K562 (cell line): ENCODE measurements around the gene FGF10. TPM values are rescaled to one million over a fixed set of nuclear protein-coding genes. Genes with fewer than 3 reads are reported as not detected.

ENCODE experiments used
- ATAC-seq: fragments of 200-7000 bp; cut with Tn5 transposase; 3 replicates; pipeline ENCODE4 v1.9.1; 2020; ENCODE audit warnings: moderate library complexity
- BruUV-seq: library from RNA; stranded (reverse); fragments of 400-500 nt; replicated peaks from 2 replicates; lab custom pipeline; 2021; lab: Mats Ljungman, UMichigan
- CTCF ChIA-PET: fragments of 300-600 bp; formaldehyde crosslinking; extraction: SDS; loops from one replicate; lab custom pipeline; 2021; ENCODE audit warnings: low intra/inter-chr PET ratio; lab: Yijun Ruan, JAX
- POLR2A ChIA-PET: fragments of 300-600, 350-650 bp; sonication (Branson Sonifier 250); formaldehyde crosslinking; extraction: SDS; loops from one replicate; lab custom pipeline; 2021; ENCODE audit warnings: antibody characterized with exemption, inconsistent platforms; lab: Yijun Ruan, JAX
- DNase-seq, 4 experiments: peaks; one replicate each; pipeline versions ENCODE4 v3.0.0 to v3.0.0-alpha.2; 2011 to 2018; ENCODE audit warnings: low spot score in 3 of 4, mixed read lengths in 3 of 4; ENCODE audit errors: extremely low read depth in 1 of 4
- FAIRE-seq: peaks from 2 replicates; lab custom pipeline; 2011; peaks lifted over from hg19 to GRCh38; lab: Jason Lieb, UNC
- H2AFZ ChIP-seq: 2 replicates; pipeline ENCODE4 v1.6.0; 2011; ENCODE audit warnings: low read depth, low read length, control low read depth, inconsistent platforms
- H3K27ac ChIP-seq: fragments of 200-600 bp; 3 replicates; pipeline ENCODE4 v1.8.0; 2011; ENCODE audit warnings: low read depth, mild to moderate bottlenecking, control low read depth, inconsistent platforms, low read length, moderate library complexity, mixed read lengths; ENCODE audit errors: extremely low read depth
- H3K27me3 ChIP-seq, 2 experiments: fragments of 300-600 bp in 1 of 2; 2 replicates in 1 of 2; 3 replicates in 1 of 2; pipeline versions ENCODE4 v1.6.0 to v1.8.0; 2011; ENCODE audit warnings: inconsistent platforms in 2 of 2, low read length in 2 of 2, mild to moderate bottlenecking in 1 of 2, mixed read lengths in 1 of 2, moderate library complexity in 1 of 2; ENCODE audit not compliant: control insufficient read depth in 2 of 2, insufficient read depth in 2 of 2
- H3K36me3 ChIP-seq: fragments of 300-600 bp; 3 replicates; pipeline ENCODE4 v1.8.0; 2011; ENCODE audit warnings: mild to moderate bottlenecking, low read length, inconsistent platforms; ENCODE audit not compliant: control insufficient read depth, insufficient read depth
- H3K4me1 ChIP-seq, 2 experiments: fragments of 200-600 bp in 1 of 2; replicated peaks in 1 of 2; 2 replicates in 1 of 2; 3 replicates in 1 of 2; pipeline versions ENCODE4 v1.5.1 to v1.8.0; 2011; ENCODE audit warnings: inconsistent platforms in 2 of 2, low read length in 2 of 2, mild to moderate bottlenecking in 1 of 2, mixed read lengths in 1 of 2, moderate library complexity in 1 of 2; ENCODE audit not compliant: control insufficient read depth in 2 of 2, insufficient read depth in 2 of 2
- H3K4me2 ChIP-seq: 2 replicates; pipeline ENCODE4 v1.6.1; 2011; ENCODE audit warnings: low read length, control low read depth, inconsistent platforms, mixed read lengths; ENCODE audit not compliant: insufficient read depth
- H3K4me3 ChIP-seq: fragments of 200-600 bp; sonication (generic), shearing (Covaris generic); 2 replicates; pipeline ENCODE4 v1.5.1; 2016; ENCODE audit warnings: control low read depth, inconsistent platforms
- H3K79me2 ChIP-seq: fragments of 200-600 bp; 3 replicates; pipeline ENCODE4 v1.8.0; 2011; ENCODE audit warnings: low read length, inconsistent platforms; ENCODE audit not compliant: control insufficient read depth, insufficient read depth
- H3K9ac ChIP-seq, 2 experiments: 2 replicates each; pipeline versions ENCODE4 v1.6.0 to v1.6.1; 2011; ENCODE audit warnings: low read depth in 2 of 2, low read length in 2 of 2, control low read depth in 1 of 2, inconsistent platforms in 1 of 2, mild to moderate bottlenecking in 1 of 2, mixed read lengths in 1 of 2; ENCODE audit not compliant: insufficient read depth in 1 of 2
- H3K9me1 ChIP-seq: one replicate; pipeline ENCODE4 v1.6.0; 2011; ENCODE audit warnings: inconsistent platforms, mild to moderate bottlenecking, low read length, moderate library complexity; ENCODE audit not compliant: control insufficient read depth, insufficient read depth
- H3K9me3 ChIP-seq: replicated peaks from 2 replicates; pipeline ENCODE4 v1.5.1; 2011; ENCODE audit warnings: low read depth, low read length, inconsistent platforms; ENCODE audit not compliant: control insufficient read depth, insufficient read depth
- H4K20me1 ChIP-seq: replicated peaks from 2 replicates; pipeline ENCODE4 v1.6.1; 2011; ENCODE audit warnings: low read length, inconsistent platforms, mixed read lengths; ENCODE audit not compliant: control insufficient read depth, insufficient read depth
- ATF4 ChIP-seq: fragments of 450-650 bp; formaldehyde crosslinking; IDR thresholded peaks from 2 replicates; pipeline ENCODE4 v1.4.0; 2022; ENCODE audit warnings: mild to moderate bottlenecking, moderate library complexity
- CBX1 ChIP-seq: sonication (generic); IDR thresholded peaks from 2 replicates; pipeline ENCODE4 v1.6.1; 2016; ENCODE audit warnings: antibody characterized with exemption, low read depth, mild to moderate bottlenecking
- CBX5 ChIP-seq: IDR thresholded peaks from 2 replicates; pipeline ENCODE4 v1.6.1; 2014; ENCODE audit warnings: low read depth, borderline replicate concordance
- COPS2 ChIP-seq: fragments of 450-650 bp; conservative IDR thresholded peaks from 2 replicates; pipeline ENCODE4 v1.6.1; 2016; ENCODE audit warnings: mild to moderate bottlenecking, moderate library complexity
- HNRNPH1 ChIP-seq: fragments of 200-400 bp; formaldehyde crosslinking; optimal IDR thresholded peaks from 2 replicates; pipeline ENCODE3; 2017; ENCODE audit warnings: low read depth, mild to moderate bottlenecking, low read length, moderate library complexity
- MCM3 ChIP-seq: fragments of 450-650 bp; IDR thresholded peaks from 2 replicates; pipeline ENCODE4 v1.6.1; 2016
- MYNN ChIP-seq, 2 experiments: sonication (generic); formaldehyde crosslinking in 1 of 2; IDR thresholded peaks; 2 replicates each; pipeline versions ENCODE4 v1.5.0 to v1.6.1; 2016 to 2020; ENCODE audit warnings: antibody characterized with exemption in 1 of 2, missing genetic modification reagents in 1 of 2
- NEUROD1 ChIP-seq: fragments of 150-350 bp; IDR thresholded peaks from 2 replicates; pipeline ENCODE4 v1.6.1; 2014; ENCODE audit warnings: borderline replicate concordance, low read length, low read depth; ENCODE audit not compliant: partially characterized antibody
- SLC30A9 ChIP-seq: fragments of 250-450 bp; sonication (Bioruptor Pico); IDR thresholded peaks from 2 replicates; pipeline ENCODE4 v1.8.0; 2022; ENCODE audit warnings: mild to moderate bottlenecking, moderate library complexity
- YBX1 ChIP-seq: fragments of 450-650 bp; IDR thresholded peaks from 2 replicates; pipeline ENCODE4 v1.7.1; 2016; ENCODE audit warnings: mild to moderate bottlenecking
- ZBTB2 ChIP-seq: fragments of 450-650 bp; IDR thresholded peaks from 2 replicates; pipeline ENCODE4 v1.6.1; 2016; ENCODE audit warnings: antibody characterized with exemption
- ZKSCAN1 ChIP-seq: fragments of 150-350 bp; IDR thresholded peaks from 2 replicates; pipeline ENCODE4 v1.6.1; 2016; ENCODE audit warnings: low read depth, low read length
- ZNF263 ChIP-seq: sonication (generic); formaldehyde crosslinking; IDR thresholded peaks from 2 replicates; pipeline ENCODE4 v1.8.0; 2022; ENCODE audit warnings: mild to moderate bottlenecking, missing genetic modification reagents, borderline replicate concordance
- ZNF551 ChIP-seq: fragments of 250-450 bp; sonication (Bioruptor Pico); IDR thresholded peaks from 2 replicates; pipeline ENCODE4 v1.5.0; 2021; ENCODE audit warnings: mild to moderate bottlenecking, moderate library complexity
- ZNF583 ChIP-seq: fragments of 250-450 bp; sonication (Bioruptor Pico); IDR thresholded peaks from 2 replicates; pipeline ENCODE4 v1.4.0; 2020
- WGBS: fragments of 100-300 bp; shearing (Covaris generic); methylation state at CpG from one replicate; pipeline ENCODE4 v1.1.6; 2016; ENCODE audit warnings: low coverage, mixed read lengths; ENCODE audit not compliant: insufficient coverage; ENCODE audit errors: missing lambda C conversion rate; 5-methylcytosine and 5-hydroxymethylcytosine counted together
- in situ Hi-C: fragments of 300-500 bp; cut with MboI; formaldehyde crosslinking; loops from 4 replicates; pipeline ENCODE4 v1.15.0; 2018; ENCODE audit warnings: inconsistent platforms, mixed read lengths
- intact Hi-C: fragments of 100-400 bp; cut with micrococcal nuclease; formaldehyde crosslinking; loops from 2 replicates; pipeline ENCODE4 v1.14.2; 2022
- polyA plus RNA-seq, 8 experiments: library from polyadenylated mRNA; depleted of rRNA in 4 of 8; stranded (reverse) in 5 of 8; unstranded in 3 of 8; fragments of >200 nt; fragmentation: Nextera tagmentation in 2 of 8; fragmentation: Illumina TruSeq in 1 of 8; extraction: Ambion mirVana in 2 of 8; extraction: Trizol in 1 of 8; gene quantifications; 2 replicates each; pipeline versions ENCODE4 v1.2.1 to v1.2.3, GENCODE V29; 2011 to 2014; ENCODE audit warnings: inconsistent platforms in 1 of 8, missing spikeins in 1 of 8
- total RNA-seq, 7 experiments: library from RNA; depleted of rRNA in 6 of 7; stranded (reverse); fragments of >200 nt in 6 of 7; fragmentation: Illumina TruSeq in 2 of 7; extraction: Trizol in 2 of 7; gene quantifications; 2 replicates each; pipeline versions ENCODE4 v1.2.1 to v1.2.3, GENCODE V29; 2011 to 2021; ENCODE audit warnings: low replicate concordance in 1 of 7
- TF ChIP-seq, protein P1 (sequence below): fragments of 450-650 bp; formaldehyde crosslinking; IDR thresholded peaks from 2 replicates; pipeline ENCODE4 v1.4.0; 2022; ENCODE audit warnings: missing genetic modification characterization
- TF ChIP-seq, protein P2 (sequence below): fragments of 250-450 bp; sonication (Bioruptor Pico); IDR thresholded peaks from 2 replicates; pipeline ENCODE4 v1.5.0; 2022; ENCODE audit warnings: mild to moderate bottlenecking

The FGF10 gene
- total and polyA plus RNA-seq, 9 of the 15 experiments (the other 6 are each of a cell fraction or from before 2014, with no cell fraction given), result not detected

DNA sequence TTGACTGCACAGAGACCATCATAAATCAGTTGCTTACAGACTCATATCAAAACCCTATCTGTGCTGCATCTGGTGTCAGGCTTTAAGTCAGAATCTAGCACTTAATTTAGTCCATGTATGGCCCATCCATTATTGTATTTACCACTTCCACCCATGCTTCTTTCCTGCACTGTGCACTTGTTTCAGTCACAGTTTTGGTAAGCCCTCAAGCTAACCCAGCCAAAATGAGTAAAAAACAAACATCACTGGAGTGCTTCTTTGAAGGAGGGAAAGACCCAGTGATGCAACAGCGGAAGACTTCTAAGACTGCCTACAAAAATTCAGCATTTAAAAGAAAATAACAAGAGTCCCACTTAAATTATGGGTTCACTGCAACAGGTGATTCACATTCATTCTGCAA, 69.0 kb downstream of the FGF10 start:
- POLR2A ChIA-PET, result no interaction called here
- H3K9me1 ChIP-seq, result no peaks in the 10 kb centered on the region
- no peak for DNase-seq
- no peak for FAIRE-seq
- H3K27me3 ChIP-seq, result no peaks in the 10 kb centered on the region
- WGBS, result 0% methylated on average over 1 of the region's 1 CpG
- no peaks in the 10 kb centered on the region for H3K36me3 ChIP-seq
- no peak overlapping the region for H2AFZ ChIP-seq
- no TSS peak for BruUV-seq
- H3K79me2 ChIP-seq, result no peaks in the 10 kb centered on the region
- H4K20me1 ChIP-seq, result no peaks in the 10 kb centered on the region
- no peak overlapping the region for H3K9ac ChIP-seq
- intact Hi-C loops (no loop called here), in situ Hi-C loops (no loop called here)
- no peak overlapping the region for H3K27ac ChIP-seq
- H3K9me3 ChIP-seq, result no peaks in the 10 kb centered on the region; the same call in 1 of the 2 replicates
- no peak overlapping the region for H3K4me2 ChIP-seq
- CTCF ChIA-PET, result no interaction called here
- no peak overlapping the region for H3K4me3 ChIP-seq
- TF ChIP-seq HNRNPH1 (no peak), YBX1 (no peak), NEUROD1 (no peak), ZNF551 (CRISPR knock-in tag) (no peak), ZNF263 (CRISPR knock-in tag) (no peak), MCM3 (no peak), CBX5 (no peak), ZNF583 (CRISPR knock-in tag) (no peak), SLC30A9 (no peak), ZKSCAN1 (no peak), ZBTB2 (no peak), MYNN (IDR thresholded peaks at IDR 0.05) (no peak), MYNN (CRISPR knock-in tag; IDR thresholded peaks at IDR 0.05) (no peak), CBX1 (no peak), COPS2 (no peak), ATF4 (no peak)
- TF ChIP-seq, protein P1, sequence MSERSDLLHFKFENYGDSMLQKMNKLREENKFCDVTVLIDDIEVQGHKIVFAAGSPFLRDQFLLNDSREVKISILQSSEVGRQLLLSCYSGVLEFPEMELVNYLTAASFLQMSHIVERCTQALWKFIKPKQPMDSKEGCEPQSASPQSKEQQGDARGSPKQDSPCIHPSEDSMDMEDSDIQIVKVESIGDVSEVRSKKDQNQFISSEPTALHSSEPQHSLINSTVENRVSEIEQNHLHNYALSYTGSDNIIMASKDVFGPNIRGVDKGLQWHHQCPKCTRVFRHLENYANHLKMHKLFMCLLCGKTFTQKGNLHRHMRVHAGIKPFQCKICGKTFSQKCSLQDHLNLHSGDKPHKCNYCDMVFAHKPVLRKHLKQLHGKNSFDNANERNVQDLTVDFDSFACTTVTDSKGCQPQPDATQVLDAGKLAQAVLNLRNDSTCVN, result no peak
- TF ChIP-seq, protein P2, sequence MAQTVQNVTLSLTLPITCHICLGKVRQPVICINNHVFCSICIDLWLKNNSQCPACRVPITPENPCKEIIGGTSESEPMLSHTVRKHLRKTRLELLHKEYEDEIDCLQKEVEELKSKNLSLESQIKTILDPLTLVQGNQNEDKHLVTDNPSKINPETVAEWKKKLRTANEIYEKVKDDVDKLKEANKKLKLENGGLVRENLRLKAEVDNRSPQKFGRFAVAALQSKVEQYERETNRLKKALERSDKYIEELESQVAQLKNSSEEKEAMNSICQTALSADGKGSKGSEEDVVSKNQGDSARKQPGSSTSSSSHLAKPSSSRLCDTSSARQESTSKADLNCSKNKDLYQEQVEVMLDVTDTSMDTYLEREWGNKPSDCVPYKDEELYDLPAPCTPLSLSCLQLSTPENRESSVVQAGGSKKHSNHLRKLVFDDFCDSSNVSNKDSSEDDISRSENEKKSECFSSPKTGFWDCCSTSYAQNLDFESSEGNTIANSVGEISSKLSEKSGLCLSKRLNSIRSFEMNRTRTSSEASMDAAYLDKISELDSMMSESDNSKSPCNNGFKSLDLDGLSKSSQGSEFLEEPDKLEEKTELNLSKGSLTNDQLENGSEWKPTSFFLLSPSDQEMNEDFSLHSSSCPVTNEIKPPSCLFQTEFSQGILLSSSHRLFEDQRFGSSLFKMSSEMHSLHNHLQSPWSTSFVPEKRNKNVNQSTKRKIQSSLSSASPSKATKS (CRISPR knock-in tag), result no peak
- H3K4me1 ChIP-seq, result no peaks in the 10 kb centered on the region
- ATAC-seq, result no peak
